ENCODE results near the gene CLMN. TPM values are rescaled to one million over a fixed set of nuclear protein-coding genes. Genes with fewer than 3 reads are reported as not detected.

CLMN gene
- total and polyA plus RNA-seq, 10 of the 15 experiments (the other 5 are each of a cell fraction or from before 2014, with no cell fraction given): 7.8 to 49.3 (median 18.5) TPM

DNA sequence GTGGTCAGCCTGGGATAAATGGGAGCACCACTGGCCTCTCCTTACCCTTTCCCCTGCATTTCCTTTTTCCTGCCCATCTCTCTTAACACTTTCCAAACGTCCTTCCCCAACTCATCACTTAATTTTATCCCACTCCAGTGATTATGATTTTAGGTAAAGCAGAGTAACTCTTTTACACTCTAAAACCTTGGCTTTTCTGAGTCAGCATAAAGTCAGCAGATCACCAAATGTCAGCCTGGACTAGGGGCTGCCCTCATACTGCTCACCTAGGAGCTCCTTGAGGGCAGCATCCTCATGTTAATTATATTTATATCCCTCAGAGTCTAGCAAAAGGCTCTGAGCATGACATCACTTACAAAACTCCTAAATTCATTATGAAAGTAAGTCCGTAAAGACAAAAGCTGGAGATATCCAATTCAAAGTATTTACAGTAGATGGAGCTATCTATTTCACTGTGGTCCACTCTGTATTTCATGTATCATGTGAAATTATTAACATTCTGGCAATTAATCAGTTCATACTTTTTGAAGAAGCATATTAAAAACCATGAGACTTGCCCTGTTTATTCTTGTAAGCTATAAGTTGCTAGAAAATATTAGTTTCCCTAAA, 145.4 kb downstream of the CLMN start:
- no peak overlapping the region for H3K27ac ChIP-seq (ENCODE audit: control insufficient read depth, insufficient read depth)
- CTCF ChIA-PET: interaction anchor here (0.6 to 2.0 kb wide), 7 partner anchors 9 to 253 kb away, joined by 3 to 12 read pairs (median 3); no protein-coding TSS in a partner anchor
- H3K4me2 ChIP-seq (ENCODE audit: control insufficient read depth, insufficient read depth): no peak overlapping the region
- RAD21 ChIA-PET (ENCODE audit: unreplicated experiment): interaction anchor here (0.6 to 1.3 kb wide), 8 partner anchors 10 to 90 kb away, joined by 3 to 9 read pairs (median 3); no protein-coding TSS in a partner anchor
- FAIRE-seq (no peak), ATAC-seq (peak; percentile 73), DNase-seq (ENCODE audit: low read depth, low spot score) (no peak)
- no TSS peak for BruUV-seq (replicated peaks)
- H3K36me3 ChIP-seq (ENCODE audit: control insufficient read depth in 2 of 2, insufficient read depth in 2 of 2, low read length in 1 of 2): no peaks in the 10 kb centered on the region
- WGBS (ENCODE audit: insufficient coverage, insufficient replicate concordance, low lambda C conversion rate, missing lambda C conversion rate): 23% methylated on average over 2 of the region's 2 CpGs
- SMC1A ChIA-PET (ENCODE audit: uncharacterized antibody, unreplicated experiment): interaction anchor here (0.8 to 5.9 kb wide), 5 partner anchors 9 to 819 kb away, joined by 3 to 36 read pairs (median 3); no protein-coding TSS in a partner anchor
- no peak overlapping the region for H2AFZ ChIP-seq (ENCODE audit: control insufficient read depth, low read depth, low read length)
- in situ Hi-C loops (cut with MboI): no loop called here
- no peaks in the 10 kb centered on the region for H4K20me1 ChIP-seq (ENCODE audit: control insufficient read depth, insufficient read depth)
- POLR2A ChIA-PET: interaction anchor here (0.6 to 1.0 kb wide), 3 partner anchors 17 to 271 kb away, joined by 3 to 4 read pairs (median 4); partner anchors contain the start of gene DICER1
- H3K79me2 ChIP-seq (ENCODE audit: control insufficient read depth, insufficient read depth, low read length): no peaks in the 10 kb centered on the region
- H3K4me3 ChIP-seq: no peak overlapping the region
- H3K4me1 ChIP-seq (ENCODE audit: control insufficient read depth, insufficient read depth, low read length): no peaks in the 10 kb centered on the region
- no peak overlapping the region for H3K9ac ChIP-seq (ENCODE audit: control insufficient read depth, insufficient read depth, low read length)
- H3K27me3 ChIP-seq (replicated peaks in 1 of 2; ENCODE audit: control insufficient read depth in 2 of 2, insufficient read depth in 2 of 2, low read length in 1 of 2): no peaks in the 10 kb centered on the region
- intact Hi-C loops (cut with micrococcal nuclease; ENCODE audit: unreplicated experiment): no loop called here
- H3K9me3 ChIP-seq (replicated peaks; ENCODE audit: control insufficient read depth, insufficient read depth, low read length): no peaks in the 10 kb centered on the region
- 0 out of 2 replicates have a peak, but pooled peaks have one; percentile 0 for TF ChIP-seq NBN (IDR thresholded peaks at IDR 0.05)
- TF ChIP-seq CHD1 (IDR thresholded peaks at IDR 0.05; ENCODE audit: low read depth, low read length): no peak
- TF ChIP-seq BHLHE40 (IDR thresholded peaks at IDR 0.05; ENCODE audit: borderline replicate concordance in 1 of 2, low read depth in 2 of 2, low read length in 1 of 2): no peak
- TF ChIP-seq JUNB (IDR thresholded peaks at IDR 0.05): peak; percentile 35
- 0 out of 2 replicates have a peak, but pooled peaks have one; percentile 44 for TF ChIP-seq ATF7 (IDR thresholded peaks at IDR 0.05; ENCODE audit: low read depth)
- TF ChIP-seq RAD21 (IDR thresholded peaks at IDR 0.05; ENCODE audit: insufficient read depth, low read depth, low read length): peak; percentile 43; the same call in 1 of the 2 replicates
- TF ChIP-seq, protein P1, sequence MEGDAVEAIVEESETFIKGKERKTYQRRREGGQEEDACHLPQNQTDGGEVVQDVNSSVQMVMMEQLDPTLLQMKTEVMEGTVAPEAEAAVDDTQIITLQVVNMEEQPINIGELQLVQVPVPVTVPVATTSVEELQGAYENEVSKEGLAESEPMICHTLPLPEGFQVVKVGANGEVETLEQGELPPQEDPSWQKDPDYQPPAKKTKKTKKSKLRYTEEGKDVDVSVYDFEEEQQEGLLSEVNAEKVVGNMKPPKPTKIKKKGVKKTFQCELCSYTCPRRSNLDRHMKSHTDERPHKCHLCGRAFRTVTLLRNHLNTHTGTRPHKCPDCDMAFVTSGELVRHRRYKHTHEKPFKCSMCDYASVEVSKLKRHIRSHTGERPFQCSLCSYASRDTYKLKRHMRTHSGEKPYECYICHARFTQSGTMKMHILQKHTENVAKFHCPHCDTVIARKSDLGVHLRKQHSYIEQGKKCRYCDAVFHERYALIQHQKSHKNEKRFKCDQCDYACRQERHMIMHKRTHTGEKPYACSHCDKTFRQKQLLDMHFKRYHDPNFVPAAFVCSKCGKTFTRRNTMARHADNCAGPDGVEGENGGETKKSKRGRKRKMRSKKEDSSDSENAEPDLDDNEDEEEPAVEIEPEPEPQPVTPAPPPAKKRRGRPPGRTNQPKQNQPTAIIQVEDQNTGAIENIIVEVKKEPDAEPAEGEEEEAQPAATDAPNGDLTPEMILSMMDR (IDR thresholded peaks at IDR 0.05 in 2 of 3, conservative IDR thresholded peaks at IDR 0.05 in 1 of 3; ENCODE audit: control insufficient read depth in 2 of 3, extremely low read depth in 1 of 3, insufficient read depth in 1 of 3, low read depth in 3 of 3, low read length in 3 of 3): peak in 1 of 3 experiments; percentile 29; a peak in 1 of 6 replicates
- TF ChIP-seq MTA2 (IDR thresholded peaks at IDR 0.05; ENCODE audit: low read depth): no peak
- no peak for TF ChIP-seq SMARCA5 (IDR thresholded peaks at IDR 0.05)

Measured in GM12878 (cell line).